ENCODE data around the gene PCDHA1. TPM values are rescaled to one million over a fixed set of nuclear protein-coding genes. Genes with fewer than 3 reads are reported as not detected.

Gene PCDHA1
- total and polyA plus RNA-seq, 2 of the 13 experiments (the other 11 are each of a cell fraction or from before 2014, with no cell fraction given): not detected

GRCh38 chr5:141001844-141002604 lies 216.1 kb downstream of the PCDHA1 start (continued):
- TF ChIP-seq ZNF543 (CRISPR knock-in tag; IDR thresholded peaks at IDR 0.05) (no peak), ZC3H4 (CRISPR knock-in tag; IDR thresholded peaks at IDR 0.05; ENCODE audit: borderline replicate concordance) (no peak), CSRNP1 (CRISPR knock-in tag; IDR thresholded peaks at IDR 0.05) (no peak), MATR3 (CRISPR knock-in tag; IDR thresholded peaks at IDR 0.05) (no peak), BORCS8-MEF2B (CRISPR knock-in tag; IDR thresholded peaks at IDR 0.05) (no peak)

- ChIA-PET CTCF (ENCODE audit: low intra/inter-chr PET ratio, low total read pairs) (no interaction called here), POLR2A (no interaction called here)
- no TSS peak for BruUV-seq (replicated peaks)
- no peaks in the 10 kb centered on the region for H3K36me3 ChIP-seq (replicated peaks in 1 of 2; ENCODE audit: control insufficient read depth in 1 of 2, insufficient read depth in 2 of 2, low read length in 2 of 2)
- H3K9ac ChIP-seq (ENCODE audit: insufficient read depth, low read depth, low read length): no peak overlapping the region
- H3K27me3 ChIP-seq (ENCODE audit: control insufficient read depth in 1 of 2, insufficient read depth in 2 of 2, low read length in 2 of 2): peaks cover 1 to 6% of the 10 kb centered on the region in 2 experiments; a peak in 1 of 5 replicates
- ATAC-seq: no peak
- no peaks in the 10 kb centered on the region for H3K9me3 ChIP-seq (ENCODE audit: low read length)
- no peak overlapping the region for H2AFZ ChIP-seq (ENCODE audit: low read length)
- intact Hi-C loops (cut with micrococcal nuclease; ENCODE audit: unreplicated experiment): no loop called here
- in situ Hi-C loops (cut with HindIII; ENCODE audit: extremely low pct_ligation_motif_present, low pct_unique_long_range_greater_than_20kb): no loop called here
- H3K27ac ChIP-seq (ENCODE audit: extremely low read length, insufficient read depth, low read length): no peak overlapping the region
- no peak for FAIRE-seq
- no peak for DNase-seq (ENCODE audit: low spot score)
- H3K79me2 ChIP-seq (ENCODE audit: insufficient read depth, low read length): no peaks in the 10 kb centered on the region
- no peaks in the 10 kb centered on the region for H3K4me1 ChIP-seq (ENCODE audit: insufficient read depth, low read length)
- no peak overlapping the region for H3K4me3 ChIP-seq (replicated peaks in 1 of 3; ENCODE audit: insufficient read depth in 1 of 3, low read depth in 2 of 3, low read length in 3 of 3)
- H3K4me2 ChIP-seq (ENCODE audit: low read depth, low read length): no peak overlapping the region
- H4K20me1 ChIP-seq (ENCODE audit: insufficient read depth, low read length): no peaks in the 10 kb centered on the region
- 6% methylated on average over 3 of the region's 3 CpGs for WGBS (ENCODE audit: low lambda C conversion rate)
- no peak for TF ChIP-seq MED8 (CRISPR knock-in tag; IDR thresholded peaks at IDR 0.05; ENCODE audit: insufficient replicate concordance)
- TF ChIP-seq ZNF674 (CRISPR knock-in tag; IDR thresholded peaks at IDR 0.05; ENCODE audit: low read depth): no peak
- no peak for TF ChIP-seq ZNF407 (CRISPR knock-in tag; IDR thresholded peaks at IDR 0.05; ENCODE audit: not compliant biosample characterization)
- TF ChIP-seq ZSCAN31 (CRISPR knock-in tag; IDR thresholded peaks at IDR 0.05; ENCODE audit: low read depth): no peak
- TF ChIP-seq ZNF7 (CRISPR knock-in tag; IDR thresholded peaks at IDR 0.05): no peak
- no peak for TF ChIP-seq ZNF343 (CRISPR knock-in tag; IDR thresholded peaks at IDR 0.05)
- TF ChIP-seq DR1 (CRISPR knock-in tag; IDR thresholded peaks at IDR 0.05): no peak
- no peak for TF ChIP-seq ARHGAP35 (CRISPR knock-in tag; IDR thresholded peaks at IDR 0.05; ENCODE audit: borderline replicate concordance)
- no peak for TF ChIP-seq ZNF101 (CRISPR knock-in tag; IDR thresholded peaks at IDR 0.05; ENCODE audit: borderline replicate concordance, low read depth)
These were observed 216.6 kb downstream of the PCDHA1 start for GRCh38 chr5:141002605-141002965.
